ENCODE measurements around the gene PRR13. TPM values are rescaled to one million over a fixed set of nuclear protein-coding genes. Genes with fewer than 3 reads are reported as not detected.
"Not testable (repeated sequence)": the region's sequence is repeated elsewhere in the genome, so short reads cannot be mapped to it uniquely, and the experiment has no call there.

PRR13 gene, protein sequence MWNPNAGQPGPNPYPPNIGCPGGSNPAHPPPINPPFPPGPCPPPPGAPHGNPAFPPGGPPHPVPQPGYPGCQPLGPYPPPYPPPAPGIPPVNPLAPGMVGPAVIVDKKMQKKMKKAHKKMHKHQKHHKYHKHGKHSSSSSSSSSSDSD
- 100 to 1,000 TPM in 3 of 8 experiments, 10 to 100 TPM in 5; 42.8 to 264 (median 79.4) TPM for total RNA-seq

DNA sequence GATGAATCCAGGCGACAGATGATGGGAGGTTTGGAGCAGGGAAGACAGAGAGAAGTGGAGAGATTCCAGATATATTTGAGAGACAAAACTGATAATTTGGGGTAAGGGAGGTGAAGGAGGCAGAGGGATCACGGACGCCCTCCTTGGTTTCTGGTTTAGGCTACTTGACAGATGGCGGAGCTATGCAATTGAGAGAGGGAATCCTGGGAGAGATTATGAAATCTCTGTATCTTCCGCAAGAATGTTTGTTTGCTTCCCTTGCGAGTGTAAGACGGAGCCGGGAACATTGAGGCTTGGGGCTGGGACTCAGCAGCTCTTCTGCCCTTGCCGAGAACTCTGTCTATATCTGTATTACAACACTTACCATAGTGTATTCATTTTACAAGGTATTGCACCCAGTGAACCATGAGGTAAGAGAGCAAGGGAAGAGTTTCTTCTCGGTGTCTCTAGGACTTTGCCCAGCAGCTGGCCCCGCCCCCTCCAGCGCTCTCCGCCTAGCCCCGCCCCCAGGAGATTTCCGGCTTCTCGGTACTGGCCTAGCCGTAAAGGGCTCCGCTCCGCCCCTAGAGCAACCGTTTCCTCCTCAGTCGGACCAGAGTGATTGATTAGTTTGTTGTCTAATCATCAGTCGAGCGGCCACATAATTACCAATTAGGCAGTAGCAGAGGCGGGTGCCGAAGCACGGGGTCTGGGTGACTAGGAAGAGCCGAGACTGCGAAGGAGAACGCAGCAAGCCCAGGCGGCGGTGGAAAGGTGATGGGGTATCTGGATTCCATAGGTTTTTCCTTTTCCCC is at the start of gene PRR13:
Gene PRR13, plus strand, starts transcription at position 695 of the 794 bp plus-strand sequence. CDS start 981 bp downstream, outside the sequence.
- peak within 1 kb of the TSS; percentile 67 to 83 for H3K27ac ChIP-seq
- in situ Hi-C loops (cut with MboI; ENCODE audit: low pct_unique_long_range_greater_than_20kb in 2 of 9, low sequenced_read_pairs in 9 of 9, unreplicated experiment in 9 of 9) = loop anchor here in 1 of 9 experiments (25.0 kb wide), 1 partner anchor 104 kb away; the partner anchor contains the start of gene SP7
- ATAC-seq (replicated peaks in 6 of 8) = peak; percentile 92 to 99 (median 98)
- H3K4me3 ChIP-seq = peak within 1 kb of the TSS; percentile 38 to 72 (median 50)
- whole genome bisulfite sequencing, 10 experiments = 0 to 15% (median 6%) methylated on average over 3 to 15 of the region's 31 CpGs; no CpG with 5 or more reads in 1 of the 10 experiments
- H3K4me1 ChIP-seq (replicated peaks in 1 of 2) = peaks cover 14% of the 10 kb centered on the region in 2 donors

DNA sequence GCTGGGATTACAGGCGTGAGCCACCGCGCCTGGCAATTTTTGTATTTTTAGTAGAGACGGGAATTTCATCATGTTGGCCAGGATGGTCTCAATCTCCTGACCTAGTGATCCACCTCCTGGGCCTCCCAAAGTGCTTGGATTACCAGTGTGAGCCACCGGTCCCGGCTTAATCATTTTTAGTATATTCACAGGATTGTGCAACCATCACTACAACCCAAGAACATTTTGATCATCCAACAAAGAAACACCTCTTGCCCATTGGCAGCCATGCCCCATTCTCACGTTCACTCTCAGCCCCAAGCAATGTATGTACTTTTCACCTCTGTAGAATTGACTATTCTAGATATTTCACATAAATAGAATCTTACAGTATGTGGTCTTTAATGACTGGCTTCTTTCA is 41.6 kb upstream of the PRR13 start:
- Histone ChIP-seq H3K27ac (no peak overlapping the region), H3K4me1 (replicated peaks in 1 of 2) (no peaks in the 10 kb centered on the region), H3K4me3 (no peak overlapping the region)
- no peak for ATAC-seq (replicated peaks in 6 of 8)
- 89 to 100% (median 99%) methylated on average over 1 to 7 of the region's 7 CpGs; no CpG with 5 or more reads in 1 of the 10 experiments for WGBS, 10 experiments
- in situ Hi-C loops (cut with MboI; ENCODE audit: low pct_unique_long_range_greater_than_20kb in 2 of 9, low sequenced_read_pairs in 9 of 9, unreplicated experiment in 9 of 9) = no loop called here

DNA sequence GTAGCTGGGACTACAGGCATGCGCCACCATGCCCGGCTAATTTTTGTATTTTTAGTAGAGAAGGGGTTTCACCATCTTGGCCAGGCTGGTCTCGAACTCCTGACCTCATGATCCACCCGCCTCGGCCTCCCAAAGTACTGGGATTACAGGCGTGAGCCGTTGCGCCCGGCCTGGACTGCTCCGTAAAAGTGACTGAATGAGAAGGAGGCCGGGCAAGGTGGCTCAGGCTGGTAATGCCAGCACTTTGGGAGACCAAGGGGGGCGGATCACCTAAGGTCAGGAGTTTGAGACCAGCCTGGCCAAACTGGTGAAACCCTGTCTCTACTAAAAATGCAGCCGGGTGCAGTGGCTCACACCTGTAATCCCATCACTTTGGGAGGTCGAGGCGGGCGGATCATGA is 39.2 kb upstream of the PRR13 start:
- H3K27ac ChIP-seq; H3K4me1 ChIP-seq (replicated peaks in 1 of 2); ATAC-seq (replicated peaks in 6 of 8); in situ Hi-C loops (cut with MboI; ENCODE audit: low pct_unique_long_range_greater_than_20kb in 2 of 9, low sequenced_read_pairs in 9 of 9, unreplicated experiment in 9 of 9); H3K4me3 ChIP-seq: not testable (repeated sequence)
- 96 to 100% (median 100%) methylated on average over 1 to 12 of the region's 16 CpGs; no CpG with 5 or more reads in 4 of the 10 experiments for WGBS, 10 experiments

DNA sequence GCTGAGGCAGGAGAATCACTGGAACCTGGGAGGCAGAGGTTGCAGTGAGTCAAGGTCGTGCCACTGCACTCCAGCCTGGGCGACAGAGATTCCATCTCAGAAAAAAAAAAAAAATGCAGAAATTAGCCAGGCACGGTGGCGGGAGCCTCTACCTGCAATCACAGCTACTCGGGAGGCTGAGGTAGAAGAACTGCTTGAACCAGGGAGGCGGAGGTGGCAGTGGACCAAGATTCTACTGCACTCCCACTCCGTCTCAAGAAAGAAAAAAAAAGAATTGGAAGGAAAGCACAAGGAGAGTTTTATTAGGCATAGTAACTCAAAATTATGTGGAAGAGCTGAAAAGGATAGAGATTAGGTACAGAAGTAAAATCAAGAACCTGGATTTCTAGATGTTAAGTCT is 38.7 kb upstream of the PRR13 start:
- Histone ChIP-seq H3K27ac (no peak overlapping the region), H3K4me3 (no peak overlapping the region), H3K4me1 (replicated peaks in 1 of 2) (no peaks in the 10 kb centered on the region)
- in situ Hi-C loops (cut with MboI; ENCODE audit: low pct_unique_long_range_greater_than_20kb in 2 of 9, low sequenced_read_pairs in 9 of 9, unreplicated experiment in 9 of 9) = no loop called here
- no peak for ATAC-seq (replicated peaks in 6 of 8)
- WGBS, 10 experiments = 70 to 100% (median 100%) methylated on average over 1 to 6 of the region's 7 CpGs; no CpG with 5 or more reads in 2 of the 10 experiments

DNA sequence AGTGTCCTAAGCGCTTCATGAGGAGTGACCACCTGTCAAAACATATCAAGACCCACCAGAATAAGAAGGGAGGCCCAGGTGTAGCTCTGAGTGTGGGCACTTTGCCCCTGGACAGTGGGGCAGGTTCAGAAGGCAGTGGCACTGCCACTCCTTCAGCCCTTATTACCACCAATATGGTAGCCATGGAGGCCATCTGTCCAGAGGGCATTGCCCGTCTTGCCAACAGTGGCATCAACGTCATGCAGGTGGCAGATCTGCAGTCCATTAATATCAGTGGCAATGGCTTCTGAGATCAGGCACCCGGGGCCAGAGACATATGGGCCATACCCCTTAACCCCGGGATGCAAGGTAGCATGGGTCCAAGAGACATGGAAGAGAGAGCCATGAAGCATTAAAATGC is 30.6 kb upstream of the PRR13 start:
- H3K4me1 ChIP-seq (replicated peaks in 1 of 2) = peaks cover 8 to 28% of the 10 kb centered on the region in 2 donors
- 60 to 100% (median 100%) methylated on average over 1 to 2 of the region's 5 CpGs; no CpG with 5 or more reads in 4 of the 10 experiments for WGBS, 10 experiments
- ATAC-seq (replicated peaks in 6 of 8) = no peak
- H3K4me3 ChIP-seq = no peak overlapping the region
- no peak overlapping the region for H3K27ac ChIP-seq
- in situ Hi-C loops (cut with MboI; ENCODE audit: low pct_unique_long_range_greater_than_20kb in 2 of 9, low sequenced_read_pairs in 9 of 9, unreplicated experiment in 9 of 9) = no loop called here

DNA sequence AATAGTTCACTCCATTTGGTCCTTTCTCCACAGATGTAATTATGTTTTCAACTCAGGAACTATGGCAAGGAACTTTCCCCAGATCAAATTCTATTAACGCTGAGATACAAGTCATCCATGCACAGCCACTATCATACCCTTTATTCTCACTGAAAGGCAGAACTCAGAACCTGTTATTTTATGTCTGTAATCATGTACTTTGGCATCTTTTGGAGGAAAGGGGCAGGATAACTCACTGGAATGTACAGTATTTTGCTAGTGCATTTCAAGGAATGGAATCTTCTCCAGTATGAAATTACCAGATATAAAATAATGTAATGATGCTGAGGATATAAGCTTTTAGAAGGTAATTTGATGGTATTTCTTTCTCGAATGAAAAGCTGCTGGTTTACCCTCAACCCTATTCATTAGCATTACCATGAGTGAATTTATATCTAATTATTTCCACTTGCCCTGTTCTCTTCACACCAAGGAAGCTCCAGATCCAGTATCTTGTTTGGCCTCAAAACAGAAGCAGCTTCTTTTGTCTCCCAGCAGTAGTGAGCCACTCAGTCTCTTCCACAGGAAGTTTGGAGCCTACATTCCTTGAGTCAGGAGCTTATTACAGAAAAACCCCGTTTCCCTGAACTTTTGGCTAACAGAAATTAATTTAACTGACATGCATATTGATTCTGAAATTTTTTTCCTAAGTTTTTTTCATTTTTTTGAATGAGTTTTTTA is 27.9 kb upstream of the PRR13 start:
- in situ Hi-C loops (cut with MboI; ENCODE audit: low pct_unique_long_range_greater_than_20kb in 2 of 9, low sequenced_read_pairs in 9 of 9, unreplicated experiment in 9 of 9) = no loop called here
- Histone ChIP-seq H3K27ac (no peak overlapping the region), H3K4me1 (replicated peaks in 1 of 2) (peaks cover 8 to 28% of the 10 kb centered on the region in 2 donors), H3K4me3 (no peak overlapping the region)
- ATAC-seq (replicated peaks in 6 of 8) = peak in 4 of 8 experiments; percentile 15 to 77 (median 72)
- WGBS, 10 experiments = 0 to 100% (median 24%) methylated on average over 1 to 3 of the region's 3 CpGs

DNA sequence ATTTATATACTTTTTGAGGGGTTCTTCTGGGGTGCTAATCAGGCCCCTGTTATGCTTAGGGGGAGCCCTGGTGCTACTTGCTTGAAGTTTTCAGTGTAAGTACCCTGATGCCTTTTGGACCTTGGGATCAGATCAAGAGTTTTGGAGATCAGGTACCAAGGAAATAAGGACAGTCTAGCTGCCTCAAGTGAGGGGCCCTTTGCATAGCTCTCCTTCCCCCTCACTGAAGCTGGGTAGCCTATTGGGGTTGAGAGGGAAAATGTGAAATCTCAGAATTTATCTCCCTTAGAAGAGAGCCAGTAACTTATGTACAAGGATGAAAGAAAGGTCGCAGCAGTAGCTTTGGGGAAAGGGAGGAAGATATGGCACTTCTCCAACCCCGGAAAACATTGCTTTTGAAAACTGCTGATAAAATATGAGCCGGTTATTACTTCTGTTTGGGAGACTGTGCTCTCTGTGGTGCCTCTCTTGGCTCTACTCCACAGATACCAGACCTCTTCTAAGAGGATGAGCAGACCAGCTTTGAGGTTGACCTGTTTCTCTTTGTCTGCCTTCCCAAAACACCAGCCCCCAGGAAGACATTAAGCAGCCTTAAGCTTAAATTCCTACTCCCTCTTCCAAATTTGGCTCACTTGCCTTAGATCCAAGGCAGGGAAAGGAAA is 26.6 kb upstream of the PRR13 start:
- peaks cover 8 to 28% of the 10 kb centered on the region in 2 donors for H3K4me1 ChIP-seq (replicated peaks in 1 of 2)
- 20 to 100% (median 76%) methylated on average over 1 to 3 of the region's 3 CpGs; no CpG with 5 or more reads in 2 of the 10 experiments for WGBS, 10 experiments
- H3K4me3 ChIP-seq = no peak overlapping the region
- ATAC-seq (replicated peaks in 6 of 8) = no peak
- in situ Hi-C loops (cut with MboI; ENCODE audit: low pct_unique_long_range_greater_than_20kb in 2 of 9, low sequenced_read_pairs in 9 of 9, unreplicated experiment in 9 of 9) = no loop called here
- peak overlapping the region in 1 of 2 donors; percentile 57 for H3K27ac ChIP-seq

DNA sequence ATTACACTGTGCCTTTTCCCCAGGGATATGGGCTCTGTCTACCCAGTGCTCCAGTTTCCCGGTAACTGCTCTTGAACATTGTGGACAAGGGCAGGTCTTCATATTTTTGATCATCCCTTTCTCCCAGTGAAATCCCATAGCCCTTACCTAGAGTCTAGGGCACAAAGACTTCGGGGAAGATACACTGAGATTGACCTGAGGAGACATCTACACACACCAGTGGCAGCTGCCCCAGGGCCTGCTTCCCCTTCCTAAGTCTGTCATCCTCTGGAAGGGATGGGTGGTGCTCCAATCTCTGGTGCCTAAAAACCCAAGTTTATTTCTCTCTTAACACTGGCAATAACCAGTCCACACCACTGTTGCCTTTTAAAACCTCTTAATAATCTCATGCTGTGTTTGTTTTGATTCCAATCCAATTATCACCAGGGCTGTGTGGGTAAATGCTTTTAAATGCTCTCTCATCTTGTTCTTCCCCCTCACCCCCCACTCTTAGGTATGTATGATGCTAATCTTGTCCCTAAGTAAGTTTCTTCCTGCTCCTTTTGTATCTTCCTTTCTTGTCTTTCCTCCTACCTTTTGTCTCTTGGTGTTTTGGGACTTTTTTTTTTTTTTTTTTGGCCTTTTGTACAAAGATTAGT is 25.7 kb upstream of the PRR13 start:
- peak in 2 of 8 experiments; percentile 16 to 49 for ATAC-seq (replicated peaks in 6 of 8)
- in situ Hi-C loops (cut with MboI; ENCODE audit: low pct_unique_long_range_greater_than_20kb in 2 of 9, low sequenced_read_pairs in 9 of 9, unreplicated experiment in 9 of 9); H3K4me3 ChIP-seq; H3K27ac ChIP-seq: not testable (repeated sequence)
- WGBS, 10 experiments = 60 to 100% (median 100%) methylated on average over 1 to 2 of the region's 2 CpGs; no CpG with 5 or more reads in 5 of the 10 experiments
- peaks cover 8 to 28% of the 10 kb centered on the region in 2 donors for H3K4me1 ChIP-seq (replicated peaks in 1 of 2)

DNA sequence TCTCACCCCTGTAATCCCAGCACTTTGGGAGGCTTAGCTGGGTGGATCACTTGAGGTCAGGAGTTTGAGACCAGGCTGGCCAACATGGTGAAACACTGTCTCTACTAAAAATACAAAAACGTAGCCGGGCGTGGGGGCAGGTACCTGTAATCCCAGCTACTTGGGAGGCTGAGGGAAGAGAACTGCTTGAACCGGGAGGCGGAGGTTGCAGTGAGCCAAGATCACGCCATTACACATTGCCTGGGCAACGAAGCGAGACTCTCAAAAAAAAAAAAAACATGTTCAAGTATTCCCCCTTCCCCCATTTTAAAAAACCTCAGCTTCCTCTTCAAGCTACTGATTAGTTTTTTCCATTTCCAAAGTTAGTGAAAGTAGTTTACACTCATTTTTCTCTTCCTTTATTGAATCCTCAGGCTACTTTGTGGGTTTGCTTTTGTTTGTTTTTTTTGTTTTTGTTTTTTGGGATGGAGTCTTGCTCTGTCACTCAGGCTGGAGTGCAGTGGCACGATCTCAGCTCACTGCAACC is 24.2 kb upstream of the PRR13 start:
- 29 to 100% (median 95%) methylated on average over 1 to 8 of the region's 9 CpGs; no CpG with 5 or more reads in 2 of the 10 experiments for WGBS, 10 experiments
- H3K4me3 ChIP-seq; ATAC-seq (replicated peaks in 6 of 8); in situ Hi-C loops (cut with MboI; ENCODE audit: low pct_unique_long_range_greater_than_20kb in 2 of 9, low sequenced_read_pairs in 9 of 9, unreplicated experiment in 9 of 9); H3K27ac ChIP-seq: not testable (repeated sequence)
- H3K4me1 ChIP-seq (replicated peaks in 1 of 2) = peaks cover 7 to 26% of the 10 kb centered on the region in 2 donors

DNA sequence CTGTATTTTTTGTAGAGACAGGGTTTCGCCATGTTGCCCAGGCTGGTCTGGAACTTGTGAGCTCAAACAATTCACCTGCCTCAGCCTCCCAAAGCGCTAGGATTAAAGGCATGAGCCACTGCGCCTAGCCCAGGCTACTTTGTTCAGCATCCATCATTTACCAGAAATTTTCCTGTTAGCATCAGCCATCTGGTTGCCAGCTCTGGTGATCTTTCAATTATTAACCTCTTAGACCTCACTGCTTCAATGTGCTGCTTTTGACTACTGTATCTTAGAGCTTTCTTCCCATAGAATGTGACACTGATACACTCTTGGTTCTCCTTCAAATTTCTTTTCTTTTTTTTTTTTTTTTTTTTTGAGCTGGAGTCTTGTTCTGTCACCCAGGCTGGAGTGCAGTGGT is 23.3 kb upstream of the PRR13 start:
- 40 to 100% (median 90%) methylated on average over 1 to 3 of the region's 3 CpGs; no CpG with 5 or more reads in 3 of the 10 experiments for WGBS, 10 experiments
- no peak overlapping the region for H3K27ac ChIP-seq
- H3K4me3 ChIP-seq = no peak overlapping the region
- no peak for ATAC-seq (replicated peaks in 6 of 8)
- peaks cover 0 to 21% of the 10 kb centered on the region in 2 donors for H3K4me1 ChIP-seq (replicated peaks in 1 of 2)
- in situ Hi-C loops (cut with MboI; ENCODE audit: low pct_unique_long_range_greater_than_20kb in 2 of 9, low sequenced_read_pairs in 9 of 9, unreplicated experiment in 9 of 9) = no loop called here

DNA sequence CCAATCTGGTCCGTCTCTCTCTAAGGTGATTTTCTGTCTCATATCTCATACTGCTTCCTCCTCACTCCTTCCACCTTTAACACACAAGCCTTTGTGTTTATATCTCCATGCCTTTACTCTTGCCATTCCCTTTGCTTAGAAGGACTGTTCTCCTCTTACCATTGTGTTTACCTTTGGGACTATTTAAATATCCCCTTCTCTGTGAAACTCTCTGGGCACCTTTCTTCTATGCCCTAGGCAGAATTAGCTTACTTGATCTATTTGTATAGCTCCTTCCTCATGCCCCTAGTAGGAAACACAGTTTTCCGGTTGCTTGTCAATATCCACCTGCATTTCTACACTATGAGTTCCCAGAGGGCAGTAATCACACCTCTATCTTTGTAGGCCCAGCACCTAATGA is 21.8 kb upstream of the PRR13 start:
- WGBS, 10 experiments = 71 to 100% (median 92%) methylated on average over 1 to 2 of the region's 2 CpGs; no CpG with 5 or more reads in 1 of the 10 experiments
- ATAC-seq (replicated peaks in 6 of 8) = no peak
- Histone ChIP-seq H3K4me3 (no peak overlapping the region), H3K4me1 (replicated peaks in 1 of 2) (peaks cover 1 to 9% of the 10 kb centered on the region in 2 donors), H3K27ac (no peak overlapping the region)
- in situ Hi-C loops (cut with MboI; ENCODE audit: low pct_unique_long_range_greater_than_20kb in 2 of 9, low sequenced_read_pairs in 9 of 9, unreplicated experiment in 9 of 9) = loop anchor here in 2 of 9 experiments (10.0 kb wide), 2 partner anchors 65 to 75 kb away; no protein-coding TSS in a partner anchor

DNA sequence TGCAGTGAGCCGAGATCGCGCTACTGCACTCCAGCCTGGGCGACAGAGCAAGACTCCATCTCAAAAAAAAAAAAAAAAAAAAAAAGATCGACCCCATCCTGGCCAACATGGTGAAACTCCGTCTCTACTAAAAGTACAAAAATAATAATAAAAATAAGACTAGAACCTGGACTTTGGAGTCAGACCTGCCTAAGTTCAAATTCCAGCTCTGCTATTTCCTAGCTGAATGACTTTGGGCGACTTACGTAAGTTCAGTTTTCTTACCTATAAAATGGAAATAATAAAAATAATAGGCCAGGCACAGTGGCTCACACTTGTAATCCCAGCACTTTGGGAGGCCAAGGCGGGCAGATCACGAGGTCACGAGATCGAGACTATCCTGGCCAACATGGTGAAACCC is 19.3 kb upstream of the PRR13 start:
- not testable (repeated sequence) for H3K4me1 ChIP-seq (replicated peaks in 1 of 2); H3K27ac ChIP-seq; H3K4me3 ChIP-seq; ATAC-seq (replicated peaks in 6 of 8)
- 42 to 98% (median 83%) methylated on average over 1 to 11 of the region's 12 CpGs for WGBS, 10 experiments
- in situ Hi-C loops (cut with MboI; ENCODE audit: low pct_unique_long_range_greater_than_20kb in 2 of 9, low sequenced_read_pairs in 9 of 9, unreplicated experiment in 9 of 9) = loop anchor here in 2 of 9 experiments (10.0 kb wide), 2 partner anchors 67 to 77 kb away; no protein-coding TSS in a partner anchor

Measured in motor neuron (in vitro differentiated cells).